SK-N-SH (cell line): Measurements from ENCODE around the gene METRNL. TPM values are rescaled to one million over a fixed set of nuclear protein-coding genes. Genes with fewer than 3 reads are reported as not detected.

ENCODE experiments used
- CTCF ChIA-PET: fragments of 300-600, 350-600 bp; formaldehyde crosslinking; extraction: SDS; loops from one replicate; lab custom pipeline; 2021; lab: Yijun Ruan, JAX
- POLR2A ChIA-PET: fragments of 350-600 bp; sonication (Branson Sonifier 250); formaldehyde crosslinking; extraction: SDS; loops from one replicate; lab custom pipeline; 2020; ENCODE audit warnings: antibody characterized with exemption, inconsistent platforms; lab: Yijun Ruan, JAX
- DNase-seq: peaks from one replicate; pipeline ENCODE4 v3.0.0; 2012
- H2AFZ ChIP-seq: fragments of 200-600 bp; sonication (generic); 2 replicates; pipeline ENCODE4 v1.8.1; 2016; ENCODE audit warnings: antibody characterized with exemption, mild to moderate bottlenecking, low read depth
- H3F3A ChIP-seq: fragments of 200-600 bp; sonication (generic); replicated peaks from 2 replicates; pipeline ENCODE3; 2016; ENCODE audit warnings: antibody characterized with exemption, mild to moderate bottlenecking; ENCODE audit not compliant: insufficient read depth
- H3K27ac ChIP-seq, 2 experiments: fragments of 200-500 bp in 1 of 2; fragments of 200-600 bp in 1 of 2; sonication (Bioruptor generic) in 1 of 2; sonication (generic), shearing (Covaris generic) in 1 of 2; 2 replicates each; pipeline versions ENCODE4 v1.5.1 to v1.6.1; 2014 to 2016; ENCODE audit warnings: low read depth in 2 of 2, inconsistent platforms in 1 of 2, low read length in 1 of 2, mild to moderate bottlenecking in 1 of 2, mixed read lengths in 1 of 2
- H3K27me3 ChIP-seq: fragments of 200-600 bp; sonication (generic), shearing (Covaris generic); 2 replicates; pipeline ENCODE4 v1.6.1; 2016; ENCODE audit warnings: mixed run types; ENCODE audit not compliant: insufficient read depth
- H3K36me3 ChIP-seq, 2 experiments: fragments of 200-500 bp in 1 of 2; fragments of 200-600 bp in 1 of 2; sonication (Bioruptor generic) in 1 of 2; sonication (generic) in 1 of 2; replicated peaks in 1 of 2; 2 replicates each; pipeline versions ENCODE3 to v1.5.1; 2014 to 2016; ENCODE audit warnings: low read length in 1 of 2, mild to moderate bottlenecking in 1 of 2; ENCODE audit not compliant: insufficient read depth in 2 of 2, control insufficient read depth in 1 of 2
- H3K4me1 ChIP-seq, 2 experiments: fragments of 200-500 bp in 1 of 2; fragments of 200-600 bp in 1 of 2; sonication (Bioruptor generic) in 1 of 2; sonication (generic), shearing (Covaris generic) in 1 of 2; 2 replicates each; pipeline versions ENCODE4 v1.5.1 to v1.6.1; 2014 to 2016; ENCODE audit warnings: low read depth in 1 of 2, low read length in 1 of 2, mixed run types in 1 of 2; ENCODE audit not compliant: insufficient read depth in 2 of 2, control insufficient read depth in 1 of 2
- H3K4me2 ChIP-seq: fragments of 200-600 bp; sonication (generic), shearing (Covaris generic); 2 replicates; pipeline ENCODE4 v1.6.1; 2017; ENCODE audit warnings: mixed run types
- H3K4me3 ChIP-seq, 2 experiments: fragments of 200-500 bp in 1 of 2; fragments of 200-600 bp in 1 of 2; sonication (Bioruptor generic) in 1 of 2; sonication (generic), shearing (Covaris generic) in 1 of 2; 2 replicates each; pipeline versions ENCODE4 v1.5.1 to v1.8.1; 2014 to 2016; ENCODE audit warnings: low read depth in 2 of 2, inconsistent platforms in 1 of 2, low read length in 1 of 2, mild to moderate bottlenecking in 1 of 2, mixed read lengths in 1 of 2, moderate library complexity in 1 of 2
- H3K79me2 ChIP-seq: fragments of 200-600 bp; sonication (generic); 2 replicates; pipeline ENCODE4 v1.8.1; 2017; ENCODE audit warnings: mild to moderate bottlenecking; ENCODE audit not compliant: insufficient read depth
- H3K9ac ChIP-seq: fragments of 200-600 bp; sonication (generic); 2 replicates; pipeline ENCODE4 v1.6.1; 2017; ENCODE audit warnings: mixed run types
- H3K9me2 ChIP-seq: fragments of 200-600 bp; sonication (generic); 2 replicates; pipeline ENCODE4 v1.6.1; 2017; ENCODE audit warnings: mixed run types
- H3K9me3 ChIP-seq: fragments of 200-600 bp; sonication (generic); 2 replicates; pipeline ENCODE4 v1.6.1; 2017; ENCODE audit warnings: mixed run types, mild to moderate bottlenecking, moderate library complexity
- H4K20me1 ChIP-seq: fragments of 200-600 bp; sonication (generic); 2 replicates; pipeline ENCODE4 v1.6.1; 2017; ENCODE audit warnings: mild to moderate bottlenecking, mixed run types; ENCODE audit not compliant: insufficient read depth
- CHD2 ChIP-seq: fragments of 150-350 bp; IDR thresholded peaks from 2 replicates; pipeline ENCODE4 v1.6.1; 2018; ENCODE audit warnings: low read length; ENCODE audit not compliant: partially characterized antibody
- EZH2phosphoT487 ChIP-seq: fragments of 200-600 bp; sonication (generic); IDR thresholded peaks from 2 replicates; pipeline ENCODE4 v1.6.1; 2017; ENCODE audit warnings: low read depth, mixed run types, mild to moderate bottlenecking, antibody characterized with exemption, moderate library complexity, borderline replicate concordance
- FOSL2 ChIP-seq: IDR thresholded peaks from 2 replicates; pipeline ENCODE4 v1.4.0; 2012; ENCODE audit warnings: low read depth, mild to moderate bottlenecking, moderate library complexity, borderline replicate concordance
- FOXM1 ChIP-seq: IDR thresholded peaks from 2 replicates; pipeline ENCODE4 v1.4.0; 2012; ENCODE audit warnings: low read depth, mild to moderate bottlenecking
- GABPA ChIP-seq: IDR thresholded peaks from 2 replicates; pipeline ENCODE4 v1.4.0; 2012; ENCODE audit warnings: low read depth, mild to moderate bottlenecking
- GATA2 ChIP-seq: sonication (generic); formaldehyde crosslinking; IDR thresholded peaks from 2 replicates; pipeline ENCODE4 v1.5.0; 2020; ENCODE audit warnings: mild to moderate bottlenecking, missing genetic modification reagents
- JUND ChIP-seq: IDR thresholded peaks from 2 replicates; pipeline ENCODE4 v1.4.0; 2012
- MXI1 ChIP-seq: IDR thresholded peaks from 2 replicates; pipeline ENCODE4 v1.6.1; 2012; ENCODE audit warnings: mild to moderate bottlenecking, low read depth, low read length, improper control_type of control experiment
- NFIC ChIP-seq: IDR thresholded peaks from 2 replicates; pipeline ENCODE4 v1.4.0; 2012; ENCODE audit warnings: borderline replicate concordance
- NRF1 ChIP-seq: IDR thresholded peaks from 2 replicates; pipeline ENCODE4 v1.6.1; 2012; ENCODE audit warnings: low read depth, mild to moderate bottlenecking, low read length
- RCOR1 ChIP-seq: fragments of 150-350 bp; IDR thresholded peaks from 2 replicates; pipeline ENCODE4 v1.6.1; 2017; ENCODE audit warnings: antibody characterized with exemption, low read length
- REST ChIP-seq: IDR thresholded peaks from 2 replicates; pipeline ENCODE4 v1.6.1; 2012; ENCODE audit warnings: mild to moderate bottlenecking, low read depth, low read length, moderate library complexity
- RXRA ChIP-seq: IDR thresholded peaks from 2 replicates; pipeline ENCODE4 v1.4.0; 2012; ENCODE audit warnings: low read depth, mild to moderate bottlenecking, borderline replicate concordance
- SIN3A ChIP-seq: IDR thresholded peaks from 2 replicates; pipeline ENCODE4 v1.6.1; 2012; ENCODE audit warnings: low read depth, mild to moderate bottlenecking, low read length, moderate library complexity, borderline replicate concordance
- TCF12 ChIP-seq: IDR thresholded peaks from 2 replicates; pipeline ENCODE4 v1.4.0; 2012
- USF1 ChIP-seq: IDR thresholded peaks from 2 replicates; pipeline ENCODE4 v1.4.0; 2012; ENCODE audit warnings: low read depth, borderline replicate concordance
- WGBS: methylation state at CpG from one replicate; pipeline ENCODE4 v1.1.6; 2017; ENCODE audit warnings: low lambda C conversion rate; 5-methylcytosine and 5-hydroxymethylcytosine counted together
- polyA plus RNA-seq, 3 experiments: library from polyadenylated mRNA; depleted of rRNA; stranded (reverse); fragments of >200 nt; gene quantifications; 2 replicates each; pipeline ENCODE4 v1.2.3, GENCODE V29; 2012

Gene METRNL
- polyA plus RNA-seq, 1 of the 3 experiments (the other 2 are of a cell fraction) = 75.5 TPM

- H3K27ac ChIP-seq = no peak overlapping the region
- peaks cover 46% of the 10 kb centered on the region for H3K27me3 ChIP-seq
- TF ChIP-seq NFIC (no peak), SIN3A (no peak), JUND (no peak), NRF1 (no peak), REST (no peak), MXI1 (no peak)
- no peak overlapping the region for H3K4me2 ChIP-seq
- no peaks in the 10 kb centered on the region for H3F3A ChIP-seq
- no peaks in the 10 kb centered on the region for H3K79me2 ChIP-seq
- H3K4me3 ChIP-seq = no peak overlapping the region; a peak in 1 of 4 replicates
- no peaks in the 10 kb centered on the region for H3K9me3 ChIP-seq
- DNase-seq = peak; percentile 38
- no peaks in the 10 kb centered on the region for H4K20me1 ChIP-seq
- no peaks in the 10 kb centered on the region for H3K9me2 ChIP-seq
- H2AFZ ChIP-seq = no peak overlapping the region
- H3K36me3 ChIP-seq = no peaks in the 10 kb centered on the region
- CTCF ChIA-PET = interaction anchor here (1.0 to 2.0 kb wide), 2 partner anchors 13 to 15 kb away, joined by 3 to 4 read pairs; no protein-coding TSS in a partner anchor
- POLR2A ChIA-PET = no interaction called here
- no peak overlapping the region for H3K9ac ChIP-seq
- 62% methylated on average over 8 of the region's 14 CpGs for WGBS
- H3K4me1 ChIP-seq = peaks cover 0 to 10% of the 10 kb centered on the region in 2 experiments; a peak in 1 of 4 replicates
Observed at GRCh38 chr17:83135692-83136091, 56.3 kb downstream of the METRNL start.

GRCh38 chr17:83136156-83136555, 56.7 kb downstream of the METRNL start:
- WGBS = 83% methylated on average over 13 of the region's 13 CpGs

More at GRCh38 chr17:83136156-83136555, 56.7 kb downstream of the METRNL start:
- Histone ChIP-seq H3K9me2 (no peaks in the 10 kb centered on the region), H3K4me3 (no peak overlapping the region), H3K79me2 (no peaks in the 10 kb centered on the region)
- POLR2A ChIA-PET = no interaction called here
- DNase-seq = no peak
- TF ChIP-seq RCOR1 = no peak
- TF ChIP-seq GATA2 = no peak
- TF ChIP-seq FOXM1 = no peak
- TF ChIP-seq RXRA = no peak
- TF ChIP-seq REST = no peak
- no peak for TF ChIP-seq CHD2
- TF ChIP-seq USF1 = no peak
- no peak for TF ChIP-seq GABPA
- TF ChIP-seq FOSL2 = no peak
- no peak for TF ChIP-seq NFIC
- no peak for TF ChIP-seq EZH2phosphoT487
- TF ChIP-seq TCF12 = no peak
- TF ChIP-seq NRF1 = no peak
- TF ChIP-seq, all 33 proteins: peak for 0
- no peak overlapping the region for H3K27ac ChIP-seq
- no peaks in the 10 kb centered on the region for H3K9me3 ChIP-seq
- CTCF ChIA-PET = interaction anchor here (1.0 to 2.0 kb wide), 2 partner anchors 13 to 15 kb away, joined by 3 to 4 read pairs; no protein-coding TSS in a partner anchor
- no peak overlapping the region for H3K9ac ChIP-seq
- H3K27me3 ChIP-seq = peaks cover 46% of the 10 kb centered on the region
- no peak overlapping the region for H3K4me2 ChIP-seq
- H2AFZ ChIP-seq = no peak overlapping the region
- no peaks in the 10 kb centered on the region for H3F3A ChIP-seq
- no peaks in the 10 kb centered on the region for H4K20me1 ChIP-seq
- H3K36me3 ChIP-seq = no peaks in the 10 kb centered on the region
- H3K4me1 ChIP-seq = peaks cover 0 to 10% of the 10 kb centered on the region in 2 experiments; a peak in 1 of 4 replicates
